Testis (tissue), 2 donors: ENCODE measurements around the gene MBIP.

Experiments
- POLR2A ChIP-seq: fragments of 450-650 bp; IDR thresholded peaks from one replicate; pipeline ENCODE4 v1.6.1; 2017; ENCODE audit warnings: antibody characterized with exemption, mild to moderate bottlenecking, moderate library complexity
- TF ChIP-seq, protein P1 (sequence below), 3 experiments: fragments of 450-650 bp in 2 of 3; fragments of 200-600 bp in 1 of 3; sonication (generic) in 1 of 3; IDR thresholded peaks; one replicate each; pipeline ENCODE4 v1.5.1; 2016 to 2019; ENCODE audit warnings: antibody characterized with exemption in 3 of 3, mild to moderate bottlenecking in 2 of 3, moderate library complexity in 1 of 3

DNA sequence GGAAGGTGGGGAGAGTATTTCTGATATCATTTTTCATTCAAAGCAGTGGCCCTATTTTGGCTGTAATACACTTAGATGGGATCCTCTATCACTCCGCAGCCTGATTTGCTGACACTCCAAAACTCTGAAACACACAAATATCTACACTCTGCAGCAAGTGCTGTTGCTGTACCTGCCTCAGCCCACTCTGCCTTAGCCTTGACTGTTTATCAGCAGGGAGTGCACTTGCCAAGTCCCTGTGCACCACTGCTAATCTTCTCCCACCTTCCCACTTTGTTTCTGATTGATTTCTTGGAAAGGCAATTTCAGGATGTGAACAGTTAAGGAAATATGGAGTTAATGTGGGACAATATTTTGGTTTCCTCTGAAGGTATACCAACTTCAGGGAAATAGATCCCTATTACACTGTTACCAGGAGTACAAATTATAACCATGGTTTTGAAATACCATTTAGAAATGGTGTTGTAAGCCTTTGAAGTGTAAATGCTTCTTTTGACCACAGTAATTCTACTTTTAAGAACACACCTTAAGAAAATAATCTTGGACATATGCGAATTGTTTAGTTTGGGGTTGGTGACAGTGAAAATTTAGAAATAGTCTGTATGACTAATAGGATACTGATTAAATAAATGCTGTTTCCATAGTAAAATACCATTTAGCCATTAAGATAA, 59.3 kb downstream of the MBIP start:
- TF ChIP-seq, protein P1, sequence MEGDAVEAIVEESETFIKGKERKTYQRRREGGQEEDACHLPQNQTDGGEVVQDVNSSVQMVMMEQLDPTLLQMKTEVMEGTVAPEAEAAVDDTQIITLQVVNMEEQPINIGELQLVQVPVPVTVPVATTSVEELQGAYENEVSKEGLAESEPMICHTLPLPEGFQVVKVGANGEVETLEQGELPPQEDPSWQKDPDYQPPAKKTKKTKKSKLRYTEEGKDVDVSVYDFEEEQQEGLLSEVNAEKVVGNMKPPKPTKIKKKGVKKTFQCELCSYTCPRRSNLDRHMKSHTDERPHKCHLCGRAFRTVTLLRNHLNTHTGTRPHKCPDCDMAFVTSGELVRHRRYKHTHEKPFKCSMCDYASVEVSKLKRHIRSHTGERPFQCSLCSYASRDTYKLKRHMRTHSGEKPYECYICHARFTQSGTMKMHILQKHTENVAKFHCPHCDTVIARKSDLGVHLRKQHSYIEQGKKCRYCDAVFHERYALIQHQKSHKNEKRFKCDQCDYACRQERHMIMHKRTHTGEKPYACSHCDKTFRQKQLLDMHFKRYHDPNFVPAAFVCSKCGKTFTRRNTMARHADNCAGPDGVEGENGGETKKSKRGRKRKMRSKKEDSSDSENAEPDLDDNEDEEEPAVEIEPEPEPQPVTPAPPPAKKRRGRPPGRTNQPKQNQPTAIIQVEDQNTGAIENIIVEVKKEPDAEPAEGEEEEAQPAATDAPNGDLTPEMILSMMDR (IDR thresholded peaks at IDR 0.05) = no peak
- no peak for TF ChIP-seq POLR2A
